Endothelial cell of umbilical vein (primary cell): ENCODE data around the gene SLC36A2.

ENCODE experiments used
- EZH2 ChIP-seq: IDR thresholded peaks from 2 replicates; pipeline ENCODE4 v1.6.1; 2012; ENCODE audit warnings: borderline replicate concordance, low read depth, mild to moderate bottlenecking, moderate library complexity, low read length, inconsistent platforms; ENCODE audit not compliant: severe bottlenecking
- GATA2 ChIP-seq: IDR thresholded peaks from 2 replicates; pipeline ENCODE4 v1.7.0; 2011; ENCODE audit warnings: low read depth, mild to moderate bottlenecking, moderate library complexity, mixed read lengths, low read length; ENCODE audit not compliant: insufficient read length, insufficient read depth
- JUN ChIP-seq: IDR thresholded peaks from 2 replicates; pipeline ENCODE4 v1.6.1; 2011; ENCODE audit warnings: borderline replicate concordance, low read depth; ENCODE audit not compliant: insufficient read length, insufficient read depth
- MYC ChIP-seq: IDR thresholded peaks from one replicate; pipeline ENCODE4 v1.6.1; 2011; ENCODE audit warnings: mild to moderate bottlenecking, low read depth, low read length
- POLR2A ChIP-seq: IDR thresholded peaks from 2 replicates; pipeline ENCODE4 v1.6.1; 2012; ENCODE audit warnings: low read depth, mild to moderate bottlenecking, control low read depth, low read length
- POLR2AphosphoS5 ChIP-seq: IDR thresholded peaks from 2 replicates; pipeline ENCODE4 v1.6.1; 2012; ENCODE audit warnings: low read depth, mild to moderate bottlenecking, control low read depth, low read length, moderate library complexity; ENCODE audit not compliant: insufficient read depth
- TF ChIP-seq, protein P1 (sequence below), 2 donors: IDR thresholded peaks; 1 replicate in 1 of 2; 2 replicates in 1 of 2; pipeline ENCODE4 v1.5.1; 2011; ENCODE audit warnings: low read length in 2 of 2, mild to moderate bottlenecking in 2 of 2, moderate library complexity in 2 of 2, control low read depth in 1 of 2, inconsistent platforms in 1 of 2, low read depth in 1 of 2; ENCODE audit not compliant: insufficient read depth in 1 of 2; ENCODE audit errors: extremely low read depth in 1 of 2
- TF ChIP-seq, protein P2 (sequence below): IDR thresholded peaks from 2 replicates; pipeline ENCODE4 v1.6.1; 2011; ENCODE audit not compliant: insufficient read depth, insufficient read length

DNA sequence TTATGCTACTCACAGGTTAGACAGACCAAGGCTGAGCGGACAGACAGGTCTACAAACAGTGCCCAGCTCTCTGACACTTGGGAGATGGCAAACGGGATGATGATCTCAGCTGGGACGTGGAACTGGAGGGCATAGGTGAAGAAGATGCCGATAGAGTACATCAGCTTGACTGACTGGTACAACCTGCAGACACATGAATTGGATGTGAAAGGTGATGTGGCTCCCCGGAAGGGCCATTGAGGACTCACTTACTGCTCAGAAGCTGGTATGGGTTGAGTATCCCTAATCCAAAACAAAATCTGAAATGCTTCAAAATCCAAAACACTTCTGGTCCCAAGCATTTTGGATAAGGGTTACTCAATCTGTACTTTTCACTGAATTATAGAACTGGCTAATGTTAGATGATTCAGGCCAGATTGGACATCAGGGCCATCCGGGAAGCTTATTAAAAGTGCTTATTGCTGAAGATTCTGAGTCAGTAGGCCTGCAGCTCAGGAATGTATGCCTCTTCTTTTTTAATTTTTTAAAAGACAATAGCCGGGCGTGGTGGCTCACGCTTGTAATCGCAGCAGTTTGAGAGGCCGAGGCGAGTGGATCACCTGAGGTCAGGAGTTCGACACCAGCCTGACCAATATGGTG lies 66.2 kb downstream of the SLC36A2 start:
- TF ChIP-seq, protein P1, sequence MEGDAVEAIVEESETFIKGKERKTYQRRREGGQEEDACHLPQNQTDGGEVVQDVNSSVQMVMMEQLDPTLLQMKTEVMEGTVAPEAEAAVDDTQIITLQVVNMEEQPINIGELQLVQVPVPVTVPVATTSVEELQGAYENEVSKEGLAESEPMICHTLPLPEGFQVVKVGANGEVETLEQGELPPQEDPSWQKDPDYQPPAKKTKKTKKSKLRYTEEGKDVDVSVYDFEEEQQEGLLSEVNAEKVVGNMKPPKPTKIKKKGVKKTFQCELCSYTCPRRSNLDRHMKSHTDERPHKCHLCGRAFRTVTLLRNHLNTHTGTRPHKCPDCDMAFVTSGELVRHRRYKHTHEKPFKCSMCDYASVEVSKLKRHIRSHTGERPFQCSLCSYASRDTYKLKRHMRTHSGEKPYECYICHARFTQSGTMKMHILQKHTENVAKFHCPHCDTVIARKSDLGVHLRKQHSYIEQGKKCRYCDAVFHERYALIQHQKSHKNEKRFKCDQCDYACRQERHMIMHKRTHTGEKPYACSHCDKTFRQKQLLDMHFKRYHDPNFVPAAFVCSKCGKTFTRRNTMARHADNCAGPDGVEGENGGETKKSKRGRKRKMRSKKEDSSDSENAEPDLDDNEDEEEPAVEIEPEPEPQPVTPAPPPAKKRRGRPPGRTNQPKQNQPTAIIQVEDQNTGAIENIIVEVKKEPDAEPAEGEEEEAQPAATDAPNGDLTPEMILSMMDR (IDR thresholded peaks at IDR 0.05; ENCODE audit: extremely low read depth in 1 of 2, insufficient read depth in 1 of 2, low read depth in 1 of 2, low read length in 2 of 2) = no peak
- TF ChIP-seq POLR2A = no peak
- TF ChIP-seq POLR2AphosphoS5 = no peak
- no peak for TF ChIP-seq MYC
- TF ChIP-seq, protein P2, sequence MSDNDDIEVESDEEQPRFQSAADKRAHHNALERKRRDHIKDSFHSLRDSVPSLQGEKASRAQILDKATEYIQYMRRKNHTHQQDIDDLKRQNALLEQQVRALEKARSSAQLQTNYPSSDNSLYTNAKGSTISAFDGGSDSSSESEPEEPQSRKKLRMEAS = no peak
- no peak for TF ChIP-seq JUN
- no peak for TF ChIP-seq EZH2
- no peak for TF ChIP-seq GATA2
